HG03045 (cell line): ENCODE data around the gene IP6K1.

ENCODE experiments used
- ATAC-seq: cut with Tn5 transposase; IDR thresholded peaks from one replicate; pipeline ENCODE4 v1.9.1; 2021; ENCODE audit warnings: mild to moderate bottlenecking, moderate library complexity; ENCODE audit not compliant: unreplicated experiment

IP6K1 gene

DNA sequence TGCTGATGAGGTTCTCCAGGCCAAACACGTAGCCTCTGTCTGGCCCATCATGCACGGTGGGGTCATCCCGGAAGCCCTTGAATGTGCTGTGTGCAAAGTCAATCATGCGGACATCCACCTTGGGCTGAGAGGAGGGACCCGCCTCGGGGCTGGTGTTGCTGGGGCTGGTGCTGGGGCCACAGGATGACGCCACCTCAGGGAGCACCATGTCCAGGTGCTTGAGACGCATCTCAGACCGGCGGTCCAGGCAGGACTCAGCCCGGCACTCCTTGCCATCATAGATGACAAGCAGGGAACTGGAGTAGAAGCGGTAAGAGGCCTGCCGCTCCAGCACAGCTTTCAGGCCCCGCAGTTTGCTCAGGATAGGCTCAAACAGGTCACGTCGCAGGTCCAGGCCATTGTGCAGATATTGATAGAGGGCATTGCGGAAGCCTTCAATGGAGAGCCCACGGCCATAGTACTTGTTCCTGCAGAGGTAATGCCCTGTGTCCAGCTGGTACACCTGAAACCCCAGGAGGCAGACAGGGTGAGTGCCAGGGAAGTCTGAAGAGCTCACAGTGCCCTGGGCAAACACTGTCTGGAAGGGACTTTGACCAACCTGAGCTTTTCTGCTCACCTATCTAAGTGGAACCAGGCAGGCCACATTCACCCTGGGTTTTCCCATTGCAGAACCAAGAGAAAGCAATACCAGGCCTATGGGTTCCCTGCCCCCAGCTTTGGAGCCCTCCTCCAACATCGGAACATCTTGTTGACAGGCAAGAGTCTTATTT, 59.0 kb downstream of the IP6K1 start:
- ATAC-seq, result no peak

DNA sequence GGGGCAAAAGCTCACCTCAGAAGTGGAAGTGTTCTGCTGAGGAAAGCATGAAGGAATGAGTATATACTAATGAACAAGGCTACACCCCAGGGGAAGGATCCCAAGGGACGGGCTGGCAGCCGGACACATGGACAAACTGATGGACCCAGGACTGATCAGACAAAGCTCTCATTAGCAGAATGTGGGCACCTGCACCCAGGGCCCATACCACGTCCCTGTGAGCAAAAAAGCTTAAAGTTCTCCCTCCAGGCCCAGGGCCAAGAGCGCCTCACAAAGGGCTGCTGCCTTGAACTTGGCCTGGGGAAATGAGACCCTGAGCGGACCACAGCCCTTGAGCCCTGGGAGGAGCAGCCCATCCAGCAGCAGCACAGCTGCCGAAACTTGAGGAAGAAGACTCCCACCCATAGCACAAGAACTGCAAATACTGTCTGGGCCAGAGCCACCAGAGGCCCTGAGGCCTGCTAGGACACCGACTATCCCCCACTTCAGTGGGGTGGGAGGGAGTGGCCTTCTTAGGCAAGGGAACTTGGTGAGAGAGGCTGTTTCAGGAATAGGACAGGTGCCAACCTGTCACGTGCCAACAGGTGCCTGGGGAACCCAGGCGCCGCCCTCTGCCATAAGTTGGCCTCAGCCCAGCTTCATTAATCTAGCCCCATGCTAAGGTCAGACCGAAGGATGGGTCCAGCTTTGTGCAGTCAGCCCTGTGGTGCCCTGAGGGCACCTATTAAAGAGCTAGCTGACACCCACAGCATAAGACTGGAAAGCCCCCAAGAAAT, 60.2 kb downstream of the IP6K1 start:
- ATAC-seq, result no peak

GRCh38 chr3:49724586-49724985, 61.8 kb downstream of the IP6K1 start:
- no peak for ATAC-seq

GRCh38 chr3:49723628-49724551, 62.5 kb downstream of the IP6K1 start, which contains the start of gene GMPPB:
Gene GMPPB (minus strand): TSS chr3:49723951. CDS start chr3:49723726, 225 bp downstream.
- peak; percentile 83 for ATAC-seq

- ATAC-seq, result no peak
These were observed 63.1 kb downstream of the IP6K1 start for GRCh38 chr3:49723296-49723627.

DNA sequence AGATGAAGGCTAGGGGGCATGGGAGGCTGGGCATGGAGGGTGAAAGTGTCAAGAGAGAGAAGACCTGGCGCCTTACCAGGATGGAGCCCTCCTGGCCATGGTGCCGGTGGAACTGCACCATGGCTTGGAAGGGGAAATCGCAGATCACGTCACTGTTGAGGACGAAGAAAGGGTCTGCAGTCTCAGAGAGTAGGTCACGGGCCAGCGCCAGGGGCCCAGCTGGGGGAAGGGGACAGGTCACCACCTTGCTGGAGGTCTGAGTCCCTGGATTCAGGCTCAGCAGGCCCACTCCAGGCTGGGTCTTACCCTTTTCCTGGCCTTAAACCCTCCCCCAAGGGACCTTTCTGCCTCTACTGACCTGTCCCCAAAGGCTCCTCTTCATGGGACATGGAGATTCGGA, 63.4 kb downstream of the IP6K1 start:
- ATAC-seq, result no peak

DNA sequence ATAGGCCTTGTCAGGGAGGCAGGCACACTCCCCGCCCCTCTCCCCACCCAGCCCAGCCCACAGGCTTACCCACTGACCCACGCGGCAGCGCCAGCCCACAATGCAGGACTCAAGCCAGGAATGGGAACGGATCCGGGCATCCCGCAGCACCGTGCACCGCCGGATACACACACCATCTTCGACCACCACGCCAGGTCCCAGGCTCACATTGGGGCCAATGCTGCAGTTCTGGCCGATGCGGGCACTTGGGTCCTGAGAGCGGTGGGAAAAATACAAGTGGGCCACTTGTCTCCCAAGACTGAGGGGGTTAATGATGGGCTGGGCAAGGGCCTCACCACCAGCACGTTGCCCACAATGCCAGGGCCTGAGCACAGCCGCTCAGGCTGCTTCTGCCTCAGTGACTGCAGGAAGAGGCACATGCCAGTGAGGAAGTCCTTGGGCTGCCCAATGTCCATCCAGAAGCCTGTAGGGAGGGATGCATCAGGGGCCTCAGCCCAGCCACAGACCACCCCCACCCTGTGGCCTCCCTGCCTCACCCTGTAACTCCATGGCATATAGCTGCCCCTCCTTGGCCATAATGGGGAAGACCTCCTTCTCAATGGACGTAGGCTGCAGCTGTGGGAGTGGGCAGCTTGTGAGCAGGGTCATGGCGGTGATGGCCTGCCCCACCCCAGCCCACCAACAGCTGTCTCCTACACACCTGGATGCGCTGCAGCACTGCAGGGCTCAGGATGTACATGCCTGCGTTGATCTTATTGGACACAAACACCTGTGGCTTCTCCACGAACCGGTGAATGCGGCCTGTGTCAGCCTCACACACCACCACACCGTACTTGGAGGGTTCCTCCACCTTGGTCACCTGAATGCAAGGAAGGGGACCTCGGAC, 64.2 kb downstream of the IP6K1 start:
- no peak for ATAC-seq

GRCh38 chr3:49721596-49721895, 64.8 kb downstream of the IP6K1 start:
- ATAC-seq, result no peak

GRCh38 chr3:49720855-49721595, 65.3 kb downstream of the IP6K1 start:
- no peak for ATAC-seq

- ATAC-seq, result peak; percentile 41
These were observed 67.0 kb downstream of the IP6K1 start, which contains the start of gene AMIGO3 for GRCh38 chr3:49719214-49719884. Gene AMIGO3 (minus strand): TSS chr3:49719684. CDS start chr3:49719465, 219 bp downstream.

- ATAC-seq, result no peak
These were observed 67.5 kb downstream of the IP6K1 start for GRCh38 chr3:49718858-49719213.

DNA sequence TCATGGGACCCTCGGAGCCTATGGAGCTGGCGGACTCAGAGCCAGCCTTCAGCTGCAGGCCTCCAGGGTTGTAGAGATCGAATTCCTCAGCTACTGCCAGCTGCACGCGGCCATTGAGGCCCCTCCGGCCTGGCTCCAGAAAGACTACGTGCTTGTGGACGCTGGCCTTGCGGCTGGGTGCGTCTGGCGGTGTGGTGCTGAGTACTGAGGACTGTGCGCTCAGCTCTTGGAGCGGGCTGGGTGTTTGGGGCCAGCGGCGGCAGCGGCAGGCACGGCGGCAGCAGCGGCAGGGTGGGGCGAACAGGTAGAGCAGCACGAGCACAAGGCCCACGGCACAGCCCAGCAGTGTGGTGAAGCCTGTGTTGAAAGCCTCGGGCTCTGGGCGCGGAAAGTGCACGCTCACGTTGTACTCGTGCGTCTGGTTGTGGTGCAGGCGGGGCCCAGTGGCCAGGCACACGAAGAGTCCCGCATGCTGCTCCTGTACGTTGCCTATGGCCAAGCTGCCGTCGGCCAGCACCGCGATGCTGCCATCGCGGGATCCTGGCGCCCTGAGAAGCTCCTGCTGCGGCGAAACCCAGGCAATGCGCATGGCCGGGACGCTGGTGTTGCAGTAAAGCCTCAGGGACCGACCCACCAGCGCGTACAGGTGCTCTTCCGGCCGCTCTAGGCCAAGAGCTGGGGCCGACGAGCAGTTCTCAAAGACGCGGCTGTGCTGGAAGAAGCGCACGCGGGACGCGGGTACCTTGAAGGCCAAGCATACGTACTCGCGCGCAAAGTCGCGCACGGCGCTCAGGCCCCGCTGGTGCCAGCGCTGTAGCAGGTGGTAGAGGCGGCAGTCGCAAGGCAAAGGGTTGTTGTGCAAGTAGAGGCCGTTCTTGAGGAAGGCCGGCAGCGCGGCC, 68.1 kb downstream of the IP6K1 start:
- ATAC-seq, result no peak

DNA sequence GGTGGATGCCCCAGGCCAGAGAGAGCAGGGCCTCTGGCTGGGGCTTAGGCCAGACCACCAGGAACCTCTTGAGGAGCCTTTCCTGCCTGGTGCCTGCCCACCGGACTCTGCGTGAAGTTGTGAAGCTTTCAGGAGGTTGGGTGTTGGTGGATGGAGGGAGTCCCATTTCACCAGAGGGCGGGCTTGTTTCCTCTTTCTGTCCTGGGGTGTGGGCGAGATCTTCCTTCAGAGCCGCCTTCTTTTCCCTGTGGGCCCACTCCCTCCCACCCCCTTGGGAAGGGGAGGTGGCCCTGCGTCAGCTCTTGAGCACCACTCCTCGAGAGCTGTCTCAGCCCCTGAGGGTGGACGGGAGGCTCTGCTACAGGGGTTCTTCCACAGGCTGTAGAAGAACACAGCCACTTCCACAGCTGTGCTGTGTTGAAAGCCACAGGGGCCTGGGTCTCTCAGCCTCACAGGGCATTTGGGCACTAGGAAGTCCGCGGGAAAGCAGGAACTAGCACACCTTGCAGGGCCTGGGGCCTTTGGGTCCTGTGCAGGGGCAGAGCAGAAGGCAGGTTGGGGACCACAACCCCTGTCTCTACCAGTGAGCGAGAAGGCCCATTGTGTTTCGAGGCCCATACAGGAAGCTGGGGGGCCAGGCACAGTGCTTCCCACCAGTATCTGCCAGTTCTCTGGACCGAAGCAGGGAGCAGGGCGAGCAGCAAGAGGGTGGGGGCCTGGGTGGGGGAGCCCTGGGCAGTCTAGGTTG, 69.0 kb downstream of the IP6K1 start:
- ATAC-seq, result no peak

GRCh38 chr3:49716691-49717210, 69.6 kb downstream of the IP6K1 start:
- ATAC-seq, result no peak

- ATAC-seq, result no peak
These were observed 70.2 kb downstream of the IP6K1 start for GRCh38 chr3:49716169-49716568.

DNA sequence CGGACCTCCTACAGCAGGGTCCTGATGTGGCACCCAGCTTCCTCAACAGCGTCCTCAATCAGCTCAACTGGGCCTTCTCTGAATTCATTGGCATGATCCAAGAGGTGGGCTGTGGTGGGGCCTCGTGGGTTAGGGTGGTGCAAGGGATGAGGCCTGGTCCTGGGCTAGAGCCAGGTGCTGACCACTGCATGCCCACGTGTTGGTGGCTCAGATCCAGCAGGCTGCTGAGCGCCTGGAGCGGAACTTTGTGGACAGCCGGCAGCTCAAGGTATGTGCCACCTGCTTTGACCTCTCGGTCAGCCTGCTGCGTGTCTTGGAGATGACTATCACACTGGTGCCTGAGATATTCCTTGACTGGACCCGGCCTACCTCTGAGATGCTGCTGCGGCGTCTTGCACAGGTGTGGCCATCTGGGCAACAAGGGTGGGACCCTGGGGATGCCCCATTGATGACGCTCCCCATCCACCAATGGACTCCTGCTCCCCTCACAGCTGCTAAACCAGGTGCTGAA, 70.7 kb downstream of the IP6K1 start:
- ATAC-seq, result no peak
